HG02798 (cell line): ENCODE measurements around the gene DGKI.
A peak's percentile ranks its signal among the peaks of the same experiment; 100 is the strongest.
"Not testable (repeated sequence)": the region's sequence is repeated elsewhere in the genome, so short reads cannot be mapped to it uniquely, and the experiment has no call there.

ENCODE experiments used
- ATAC-seq: cut with Tn5 transposase; IDR thresholded peaks from one replicate; pipeline ENCODE4 v1.9.1; 2021; ENCODE audit warnings: mild to moderate bottlenecking; ENCODE audit not compliant: unreplicated experiment, poor library complexity

The DGKI gene

GRCh38 chr7:137839903-137840779 is 6.6 kb downstream of the DGKI start:
- no peak for ATAC-seq

DNA sequence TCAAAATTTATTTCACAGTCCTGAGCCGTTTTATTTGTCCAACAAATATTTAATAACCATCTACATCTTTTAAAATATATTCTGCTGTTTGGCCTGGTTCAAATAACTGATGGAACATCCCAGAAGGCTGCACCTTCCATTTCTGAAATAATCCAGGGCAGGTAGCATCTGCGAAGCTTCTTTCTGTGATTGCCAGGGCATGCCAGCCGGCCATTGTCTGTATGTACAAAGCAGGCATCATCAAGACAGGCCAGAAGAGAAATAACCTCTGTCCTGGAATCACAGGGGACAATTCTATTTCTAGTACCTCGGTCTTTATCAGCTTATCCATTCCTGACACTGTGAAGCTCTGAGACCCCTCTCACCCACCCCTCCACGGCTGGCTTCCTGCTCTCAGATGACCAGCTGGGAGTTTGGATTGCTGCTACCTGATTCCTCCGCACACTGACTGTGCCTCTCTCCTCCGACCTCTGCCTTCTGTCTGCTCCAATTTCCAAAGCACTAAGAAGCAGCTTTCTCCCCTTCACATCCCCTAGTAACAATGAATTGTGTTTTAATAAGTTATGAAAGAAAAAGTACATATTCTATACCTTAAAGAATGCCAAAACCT is 8.0 kb downstream of the DGKI start:
- ATAC-seq, result no peak

DNA sequence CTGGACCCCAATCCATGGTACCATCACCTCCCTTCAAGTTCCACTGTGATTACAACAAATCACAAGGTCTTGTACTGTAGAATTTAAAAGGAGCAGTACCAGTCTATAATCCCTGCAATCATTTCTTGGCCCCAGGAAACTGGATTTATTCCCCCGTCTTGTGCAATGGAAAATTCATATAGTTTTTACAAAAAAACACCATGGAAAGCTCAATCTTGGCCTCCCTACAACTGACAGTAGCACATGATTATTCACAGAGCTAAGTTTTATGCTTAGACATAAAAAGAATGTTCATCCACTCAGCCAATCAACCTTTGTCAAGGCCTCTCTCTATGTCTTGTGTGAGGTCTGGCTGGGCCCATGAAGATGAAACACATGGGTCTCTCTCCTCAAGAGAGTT is 10.2 kb downstream of the DGKI start:
- no peak for ATAC-seq

DNA sequence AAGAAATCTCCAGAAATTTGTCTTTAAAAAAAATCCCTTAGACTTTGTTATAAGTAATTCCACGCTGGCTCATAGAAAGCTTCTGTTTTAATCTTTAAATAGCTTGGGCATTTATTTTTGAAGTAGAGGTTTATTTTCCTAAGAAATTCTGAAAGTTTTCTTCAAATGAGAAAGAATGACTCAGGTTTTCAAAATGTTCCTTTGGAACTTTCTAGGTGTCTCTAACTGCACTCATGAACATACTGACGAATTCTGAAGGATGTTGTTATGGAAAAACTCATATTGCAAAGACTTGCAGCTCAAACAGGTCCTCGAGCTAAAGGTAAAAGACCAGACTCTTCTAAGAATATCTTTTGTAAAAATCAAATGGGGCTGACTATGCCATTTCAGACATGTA is 10.7 kb downstream of the DGKI start:
- no peak for ATAC-seq

GRCh38 chr7:137835486-137836112 is 11.2 kb downstream of the DGKI start:
- no peak for ATAC-seq

GRCh38 chr7:137834552-137834951 is 12.2 kb downstream of the DGKI start:
- ATAC-seq, result no peak

GRCh38 chr7:137832990-137833389 is 13.8 kb downstream of the DGKI start:
- not testable (repeated sequence) for ATAC-seq

- ATAC-seq, result no peak
These were observed 14.4 kb downstream of the DGKI start for GRCh38 chr7:137832382-137832781.

DNA sequence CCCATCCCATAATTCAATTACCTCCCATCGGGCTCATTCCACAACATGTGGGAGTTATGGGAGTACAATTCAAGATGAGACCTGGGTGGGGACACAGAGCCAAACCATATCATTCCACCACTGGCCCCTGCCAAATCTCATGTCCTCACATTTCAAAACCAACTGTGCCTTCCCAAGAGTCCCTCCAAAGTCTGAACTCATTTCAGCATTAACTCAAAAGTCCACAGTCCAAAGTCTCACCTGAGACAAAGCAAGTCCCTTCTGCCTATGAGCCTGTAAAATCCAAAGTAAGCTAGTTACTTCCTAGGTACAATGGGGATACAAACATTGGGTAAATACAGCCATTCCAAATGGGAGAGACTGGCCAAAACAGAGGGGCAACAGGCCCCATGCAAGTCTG is 15.2 kb downstream of the DGKI start:
- not testable (repeated sequence) for ATAC-seq

- no peak for ATAC-seq
These were observed 17.3 kb downstream of the DGKI start for GRCh38 chr7:137829337-137829992.

- ATAC-seq, result no peak
These were observed 18.3 kb downstream of the DGKI start for GRCh38 chr7:137828456-137828855.

GRCh38 chr7:137825489-137825888 is 21.3 kb downstream of the DGKI start:
- no peak for ATAC-seq

DNA sequence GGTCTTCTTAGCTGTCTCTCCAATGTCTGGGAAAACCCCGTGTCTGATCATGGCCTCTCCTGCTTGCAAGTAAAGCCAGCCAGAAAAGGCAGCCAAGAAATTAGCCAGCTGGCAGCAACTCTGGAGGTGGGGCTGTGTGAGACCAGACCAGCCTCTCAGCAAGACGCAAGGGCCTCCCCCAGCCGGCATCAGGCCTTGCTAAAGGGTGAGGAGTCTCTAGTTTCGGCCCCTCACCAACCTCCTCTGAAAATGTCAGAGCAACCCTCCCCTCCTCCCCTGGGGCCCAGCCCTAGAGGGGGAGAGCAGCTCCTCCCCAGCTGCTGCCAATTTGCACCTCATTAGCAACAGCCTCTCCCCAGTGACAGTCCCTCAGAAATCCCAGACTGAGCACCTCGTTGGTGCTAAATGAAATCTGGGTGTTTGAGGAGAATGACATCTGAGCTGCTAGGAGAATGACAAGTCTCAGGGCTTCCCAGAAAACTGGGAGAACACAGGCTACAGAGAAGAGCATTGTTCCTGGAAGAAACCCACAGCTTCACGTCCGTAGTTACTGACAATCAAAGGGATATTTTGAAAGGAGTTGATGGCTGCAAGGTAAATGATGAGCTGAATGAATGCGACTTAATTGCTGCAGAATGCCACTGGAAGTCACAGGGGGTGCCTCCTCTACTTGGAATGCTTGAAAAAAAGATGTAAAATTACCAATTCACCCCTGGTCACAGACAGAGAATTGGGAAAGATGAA is 25.9 kb downstream of the DGKI start:
- ATAC-seq, result peak; percentile 90

DNA sequence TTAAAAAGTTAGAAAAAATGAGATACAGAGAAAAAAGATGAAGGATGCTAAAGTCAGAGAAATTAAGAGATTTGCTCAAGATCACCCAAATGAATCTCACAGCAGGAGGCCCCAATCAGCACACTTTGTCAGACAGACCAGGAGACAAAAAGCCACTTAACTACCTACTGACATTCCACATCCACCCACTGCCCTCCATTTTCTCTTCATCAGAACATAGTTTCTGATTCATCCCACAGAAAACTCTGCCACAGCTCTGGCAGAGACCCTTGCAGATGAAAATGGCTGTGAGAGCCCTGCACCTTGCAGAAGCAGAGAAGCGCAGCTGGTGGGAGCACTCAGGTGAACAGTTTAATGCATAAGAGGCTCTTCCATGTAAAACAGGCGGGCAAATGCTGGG is 26.6 kb downstream of the DGKI start:
- ATAC-seq, result no peak

GRCh38 chr7:137818036-137818435 is 28.7 kb downstream of the DGKI start:
- ATAC-seq, result no peak

DNA sequence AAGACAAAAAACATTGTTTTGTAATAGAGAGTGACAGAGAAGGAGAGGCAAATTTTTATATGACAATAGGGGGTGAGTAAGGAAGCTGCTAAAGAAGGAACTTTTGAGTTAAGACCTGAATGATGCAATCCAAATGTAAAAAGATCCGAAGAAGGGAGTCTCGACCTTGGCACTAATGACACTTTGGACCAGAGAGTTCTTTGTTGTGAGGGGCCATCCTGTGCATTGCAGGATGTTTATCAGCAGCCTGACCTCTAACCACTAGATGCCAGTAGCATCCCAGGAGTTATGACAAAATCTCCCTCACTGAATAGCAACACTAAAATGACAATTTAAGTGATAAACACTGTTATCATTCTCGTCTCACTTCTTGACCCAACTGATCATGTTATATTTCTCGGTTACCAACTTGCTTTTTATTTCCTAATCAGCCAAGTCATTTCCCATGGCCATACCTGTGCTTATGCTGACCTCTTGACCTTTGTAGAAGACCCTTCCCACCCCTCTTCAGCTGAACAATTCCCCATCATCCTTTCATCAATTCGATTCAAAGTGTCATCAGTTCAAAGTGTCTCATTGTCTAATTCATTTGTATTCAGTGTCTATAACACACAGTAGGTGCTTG is 30.0 kb downstream of the DGKI start:
- no peak for ATAC-seq

GRCh38 chr7:137813541-137813940 is 33.2 kb downstream of the DGKI start:
- no peak for ATAC-seq

- ATAC-seq, result no peak
These were observed 36.5 kb downstream of the DGKI start for GRCh38 chr7:137810248-137810647.

GRCh38 chr7:137804836-137805235 is 41.9 kb downstream of the DGKI start:
- ATAC-seq, result no peak

DNA sequence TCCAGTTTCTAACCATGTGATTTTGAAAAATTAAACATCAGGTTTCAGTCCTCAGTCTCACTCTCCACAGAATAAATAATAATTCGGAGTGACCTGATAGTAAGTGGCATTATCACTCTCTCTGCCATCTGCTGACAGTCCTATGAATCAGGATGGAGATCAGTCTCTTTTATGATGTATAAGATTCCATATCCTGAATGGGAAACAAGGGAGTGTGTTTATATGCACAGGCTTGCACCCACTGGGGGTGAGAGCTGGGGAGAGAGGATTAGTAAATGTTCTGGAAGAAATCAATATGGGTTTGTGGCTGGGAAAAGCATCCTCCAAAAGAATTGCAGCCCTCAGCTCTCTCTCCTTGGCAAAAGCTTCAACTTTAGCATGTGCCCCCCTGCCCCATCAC is 45.3 kb downstream of the DGKI start:
- ATAC-seq, result no peak
